OCI-LY3 (cell line): ENCODE measurements around the gene ST8SIA1.

ENCODE experiments used
- H2AFZ ChIP-seq: fragments of 200-600, 300-600 bp; shearing (Covaris generic); 2 replicates; pipeline ENCODE4 v1.6.0; 2014; ENCODE audit warnings: antibody characterized with exemption, low read depth, low read length
- H3K27ac ChIP-seq: fragments of 200-600, 300-600 bp; sonication (generic); 2 replicates; pipeline ENCODE4 v1.5.1; 2014; ENCODE audit warnings: mild to moderate bottlenecking, low read length, moderate library complexity, mixed read lengths
- H3K27me3 ChIP-seq: fragments of 200-600, 300-600 bp; sonication (generic); 2 replicates; pipeline ENCODE4 v1.6.1; 2014; ENCODE audit warnings: low read depth, low read length, mixed read lengths
- H3K36me3 ChIP-seq: fragments of 200-600, 300-600 bp; sonication (generic); replicated peaks from 2 replicates; pipeline ENCODE3; 2014; ENCODE audit warnings: low read depth, low read length, mixed read lengths
- H3K4me1 ChIP-seq: fragments of 300-600, 200-600 bp; sonication (generic); 2 replicates; pipeline ENCODE4 v1.6.1; 2014; ENCODE audit warnings: low read length, mixed read lengths
- H3K4me2 ChIP-seq: fragments of 200-600, 300-600 bp; sonication (generic); 2 replicates; pipeline ENCODE4 v1.6.1; 2014; ENCODE audit warnings: low read length, mixed read lengths
- H3K4me3 ChIP-seq: fragments of 300-600, 200-600 bp; sonication (generic); 2 replicates; pipeline ENCODE4 v1.5.1; 2014; ENCODE audit warnings: antibody characterized with exemption, mild to moderate bottlenecking, low read length, moderate library complexity
- H3K79me2 ChIP-seq: fragments of 300-600, 200-600 bp; shearing (Covaris generic); 2 replicates; pipeline ENCODE4 v1.6.1; 2014; ENCODE audit warnings: mild to moderate bottlenecking, low read length, mixed read lengths
- H3K9ac ChIP-seq: fragments of 300-600, 200-600 bp; shearing (Covaris generic); 2 replicates; pipeline ENCODE4 v1.6.0; 2014; ENCODE audit warnings: mild to moderate bottlenecking, low read length, moderate library complexity
- H3K9me3 ChIP-seq: fragments of 200-600, 300-600 bp; shearing (Covaris generic); 2 replicates; pipeline ENCODE4 v1.6.1; 2014; ENCODE audit warnings: low read length, mixed read lengths; ENCODE audit not compliant: insufficient read depth
- H4K20me1 ChIP-seq: fragments of 200-600, 300-600 bp; sonication (generic); 2 replicates; pipeline ENCODE4 v1.6.1; 2016; ENCODE audit warnings: low read length, mixed read lengths; ENCODE audit not compliant: insufficient read depth
- CTCF ChIP-seq: fragments of 200-600, 300-600 bp; sonication (generic); IDR thresholded peaks from 2 replicates; pipeline ENCODE4 v1.5.1; 2014; ENCODE audit warnings: antibody characterized with exemption, low read length, low read depth
- EZH2phosphoT487 ChIP-seq: fragments of 200-600 bp; shearing (Covaris generic); IDR thresholded peaks from 2 replicates; pipeline ENCODE4 v1.6.1; 2018; ENCODE audit warnings: antibody characterized with exemption, mixed run types, low read depth

ST8SIA1 gene

GRCh38 chr12:22285846-22286245 is 48.7 kb downstream of the ST8SIA1 start:
- Histone ChIP-seq H4K20me1 (no peaks in the 10 kb centered on the region), H3K9ac (no peak overlapping the region), H3K27me3 (no peaks in the 10 kb centered on the region; the same call in 1 of the 2 replicates), H3K4me2 (no peak overlapping the region), H2AFZ (no peak overlapping the region), H3K79me2 (no peaks in the 10 kb centered on the region), H3K4me1 (no peaks in the 10 kb centered on the region), H3K36me3 (no peaks in the 10 kb centered on the region), H3K27ac (no peak overlapping the region), H3K4me3 (no peak overlapping the region), H3K9me3 (no peaks in the 10 kb centered on the region)
- no peak for TF ChIP-seq CTCF

- H3K27me3 ChIP-seq: no peaks in the 10 kb centered on the region; the same call in 1 of the 2 replicates
- H3K4me3 ChIP-seq: no peak overlapping the region
- no peak overlapping the region for H2AFZ ChIP-seq
- no peaks in the 10 kb centered on the region for H3K9me3 ChIP-seq
- no peaks in the 10 kb centered on the region for H3K4me1 ChIP-seq
- no peaks in the 10 kb centered on the region for H3K79me2 ChIP-seq
- TF ChIP-seq CTCF: no peak
- TF ChIP-seq EZH2phosphoT487: no peak
- no peaks in the 10 kb centered on the region for H4K20me1 ChIP-seq
- no peak overlapping the region for H3K9ac ChIP-seq
- H3K4me2 ChIP-seq: no peak overlapping the region
- H3K27ac ChIP-seq: no peak overlapping the region
- H3K36me3 ChIP-seq: no peaks in the 10 kb centered on the region
These were observed 49.6 kb downstream of the ST8SIA1 start for GRCh38 chr12:22284871-22285270.

GRCh38 chr12:22283508-22283907 is 51.0 kb downstream of the ST8SIA1 start:
- no peaks in the 10 kb centered on the region for H3K36me3 ChIP-seq
- no peak overlapping the region for H2AFZ ChIP-seq
- H3K9me3 ChIP-seq: no peaks in the 10 kb centered on the region
- no peaks in the 10 kb centered on the region for H4K20me1 ChIP-seq
- no peak overlapping the region for H3K9ac ChIP-seq
- TF ChIP-seq CTCF: no peak
- TF ChIP-seq EZH2phosphoT487: no peak
- no peaks in the 10 kb centered on the region for H3K79me2 ChIP-seq
- H3K4me2 ChIP-seq: no peak overlapping the region
- no peaks in the 10 kb centered on the region; the same call in 1 of the 2 replicates for H3K27me3 ChIP-seq
- H3K4me1 ChIP-seq: no peaks in the 10 kb centered on the region
- H3K27ac ChIP-seq: no peak overlapping the region
- no peak overlapping the region for H3K4me3 ChIP-seq

- Histone ChIP-seq H3K9ac (no peak overlapping the region), H3K27ac (no peak overlapping the region), H3K36me3 (no peaks in the 10 kb centered on the region), H3K79me2 (no peaks in the 10 kb centered on the region), H3K4me2 (no peak overlapping the region), H3K27me3 (no peaks in the 10 kb centered on the region; the same call in 1 of the 2 replicates), H3K4me1 (no peaks in the 10 kb centered on the region), H3K9me3 (no peaks in the 10 kb centered on the region; the same call in 1 of the 2 replicates), H4K20me1 (no peaks in the 10 kb centered on the region), H3K4me3 (no peak overlapping the region), H2AFZ (no peak overlapping the region)
- TF ChIP-seq CTCF (no peak), EZH2phosphoT487 (no peak)
These were observed 51.5 kb downstream of the ST8SIA1 start for GRCh38 chr12:22283006-22283506.
